H1 (cell line): ENCODE measurements around the gene POTEF. TPM values are rescaled to one million over a fixed set of nuclear protein-coding genes. Genes with fewer than 3 reads are reported as not detected.

Source experiments
- CTCF ChIA-PET: fragments of 300-600 bp; sonication (Branson Sonifier 250); formaldehyde crosslinking; loops from one replicate; lab custom pipeline; 2021; ENCODE audit not compliant: partially characterized antibody; lab: Charles Lee
- POLR2A ChIA-PET: fragments of 300-600 bp; sonication (Branson Sonifier 250); formaldehyde crosslinking; loops from one replicate; lab custom pipeline; 2021; ENCODE audit warnings: inconsistent platforms; ENCODE audit not compliant: partially characterized antibody; lab: Charles Lee
- DNase-seq, 2 experiments: peaks; one replicate each; pipeline versions ENCODE4 v3.0.0 to v3.0.0-alpha.2; 2010 to 2022; ENCODE audit warnings: low spot score in 2 of 2, low read depth in 1 of 2, mixed read lengths in 1 of 2
- FAIRE-seq: peaks from 2 replicates; lab custom pipeline; 2011; peaks lifted over from hg19 to GRCh38; lab: Jason Lieb, UNC
- H2AFZ ChIP-seq: 2 replicates; pipeline ENCODE4 v1.8.1; 2012; ENCODE audit warnings: low read length, inconsistent platforms
- H2AK5ac ChIP-seq: 2 replicates; pipeline ENCODE4 v1.6.1; 2013; ENCODE audit warnings: low read depth, low read length
- H2BK120ac ChIP-seq: replicated peaks from 2 replicates; pipeline ENCODE3; 2013; ENCODE audit warnings: low read depth, low read length, inconsistent platforms
- H2BK12ac ChIP-seq: 2 replicates; pipeline ENCODE4 v1.6.1; 2013; ENCODE audit warnings: low read depth, low read length
- H2BK15ac ChIP-seq: 2 replicates; pipeline ENCODE4 v1.6.1; 2013; ENCODE audit warnings: low read length
- H2BK20ac ChIP-seq: 2 replicates; pipeline ENCODE4 v1.6.1; 2013; ENCODE audit warnings: low read length
- H2BK5ac ChIP-seq: 2 replicates; pipeline ENCODE4 v1.6.1; 2013; ENCODE audit warnings: low read depth, low read length
- H3K14ac ChIP-seq: 2 replicates; pipeline ENCODE4 v1.6.1; 2013; ENCODE audit warnings: inconsistent platforms; ENCODE audit not compliant: insufficient read length
- H3K18ac ChIP-seq: 2 replicates; pipeline ENCODE4 v1.6.1; 2013; ENCODE audit warnings: low read length; ENCODE audit errors: extremely low read depth
- H3K23ac ChIP-seq: 2 replicates; pipeline ENCODE4 v1.6.1; 2013; ENCODE audit warnings: inconsistent platforms; ENCODE audit not compliant: insufficient read length
- H3K23me2 ChIP-seq: 2 replicates; pipeline ENCODE4 v1.6.1; 2013; ENCODE audit warnings: low read depth, low read length
- H3K27ac ChIP-seq: 2 replicates; pipeline ENCODE4 v1.6.1; 2011; ENCODE audit warnings: low read depth, low read length, inconsistent platforms
- H3K27me3 ChIP-seq, 4 experiments: replicated peaks in 1 of 4; 1 replicate in 1 of 4; 2 replicates in 3 of 4; pipeline versions ENCODE4 v1.6.1 to v1.8.1; 2011 to 2013; ENCODE audit warnings: low read length in 3 of 4, mild to moderate bottlenecking in 3 of 4, inconsistent platforms in 2 of 4, mixed read lengths in 2 of 4, moderate library complexity in 1 of 4; ENCODE audit not compliant: control insufficient read depth in 3 of 4, insufficient read depth in 3 of 4; ENCODE audit errors: extremely low read depth in 1 of 4
- H3K36me3 ChIP-seq, 4 experiments: 2 replicates each; pipeline versions ENCODE4 v1.6.1 to v1.8.1; 2011 to 2013; ENCODE audit warnings: mild to moderate bottlenecking in 4 of 4, low read length in 3 of 4, moderate library complexity in 2 of 4, control low read depth in 1 of 4, inconsistent platforms in 1 of 4; ENCODE audit not compliant: insufficient read depth in 4 of 4, control insufficient read depth in 2 of 4
- H3K4ac ChIP-seq: replicated peaks from 2 replicates; pipeline ENCODE3; 2013; ENCODE audit warnings: low read length, low read depth, mixed read lengths, inconsistent platforms; ENCODE audit not compliant: insufficient read length
- H3K4me1 ChIP-seq, 4 experiments: replicated peaks in 1 of 4; 1 replicate in 1 of 4; 2 replicates in 3 of 4; pipeline versions ENCODE4 v1.6.1 to v1.8.1; 2011 to 2013; ENCODE audit warnings: low read length in 3 of 4, inconsistent platforms in 2 of 4, mixed read lengths in 1 of 4; ENCODE audit not compliant: insufficient read depth in 4 of 4, control insufficient read depth in 3 of 4
- H3K4me2 ChIP-seq, 2 experiments: 2 replicates each; pipeline versions ENCODE4 v1.6.1 to v1.8.1; 2011 to 2013; ENCODE audit warnings: low read depth in 2 of 2, low read length in 2 of 2, control low read depth in 1 of 2, inconsistent platforms in 1 of 2, mild to moderate bottlenecking in 1 of 2; ENCODE audit not compliant: insufficient read depth in 1 of 2
- H3K4me3 ChIP-seq, 4 experiments: fragments of 200-600, 300-600 bp in 1 of 4; sonication (generic), shearing (Covaris generic), sonication (Bioruptor Twin) in 1 of 4; 2 replicates each; pipeline versions ENCODE4 v1.5.1 to v1.8.1; 2011 to 2016; ENCODE audit warnings: low read length in 4 of 4, low read depth in 3 of 4, control low read depth in 2 of 4, inconsistent platforms in 2 of 4, mild to moderate bottlenecking in 2 of 4, mixed read lengths in 1 of 4, moderate library complexity in 1 of 4; ENCODE audit not compliant: insufficient read depth in 2 of 4; ENCODE audit errors: extremely low read depth in 1 of 4
- H3K56ac ChIP-seq: replicated peaks from 2 replicates; pipeline ENCODE3; 2013; ENCODE audit warnings: low read depth, mild to moderate bottlenecking, mixed read lengths, low read length, inconsistent platforms; ENCODE audit not compliant: insufficient read length
- H3K79me1 ChIP-seq: 2 replicates; pipeline ENCODE4 v1.6.1; 2013; ENCODE audit warnings: low read depth, low read length, control low read depth
- H3K79me2 ChIP-seq, 2 experiments: 2 replicates each; pipeline versions ENCODE4 v1.6.1 to v1.8.1; 2012 to 2013; ENCODE audit warnings: low read length in 2 of 2, mild to moderate bottlenecking in 2 of 2, inconsistent platforms in 1 of 2; ENCODE audit not compliant: insufficient read depth in 2 of 2, control insufficient read depth in 1 of 2
- H3K9ac ChIP-seq, 4 experiments: replicated peaks in 1 of 4; 1 replicate in 1 of 4; 2 replicates in 3 of 4; pipeline versions ENCODE4 v1.6.1 to v1.8.1; 2011 to 2013; ENCODE audit warnings: low read depth in 3 of 4, low read length in 3 of 4, control low read depth in 2 of 4, mild to moderate bottlenecking in 2 of 4, moderate library complexity in 2 of 4, inconsistent platforms in 1 of 4; ENCODE audit errors: extremely low read depth in 1 of 4
- H3K9me3 ChIP-seq, 2 experiments: 2 replicates each; pipeline versions ENCODE4 v1.6.1 to v1.8.1; 2012 to 2013; ENCODE audit warnings: mild to moderate bottlenecking in 2 of 2, moderate library complexity in 2 of 2, control low read depth in 1 of 2, inconsistent platforms in 1 of 2, low read depth in 1 of 2, low read length in 1 of 2, mixed read lengths in 1 of 2; ENCODE audit not compliant: insufficient read depth in 2 of 2
- H4K20me1 ChIP-seq, 2 experiments: replicated peaks in 1 of 2; 2 replicates each; pipeline versions ENCODE3 to v1.8.1; 2011 to 2013; ENCODE audit warnings: inconsistent platforms in 2 of 2, low read length in 2 of 2, mild to moderate bottlenecking in 1 of 2; ENCODE audit not compliant: insufficient read depth in 2 of 2, control insufficient read depth in 1 of 2
- H4K5ac ChIP-seq: 2 replicates; pipeline ENCODE4 v1.6.1; 2013; ENCODE audit warnings: low read length, low read depth, mixed read lengths, inconsistent platforms; ENCODE audit not compliant: insufficient read length
- H4K8ac ChIP-seq: 2 replicates; pipeline ENCODE4 v1.8.0; 2013; ENCODE audit warnings: mild to moderate bottlenecking, moderate library complexity, low read length, inconsistent platforms; ENCODE audit not compliant: insufficient read depth; ENCODE audit errors: extremely low read depth
- H4K91ac ChIP-seq: replicated peaks from 2 replicates; pipeline ENCODE3; 2013; ENCODE audit warnings: low read length, mixed read lengths, inconsistent platforms; ENCODE audit not compliant: insufficient read length
- JUND ChIP-seq: IDR thresholded peaks from 2 replicates; pipeline ENCODE4 v1.6.1; 2011; ENCODE audit warnings: mild to moderate bottlenecking, improper control_type of control experiment, low read length
- TAF7 ChIP-seq: optimal IDR thresholded peaks from 2 replicates; pipeline ENCODE3; 2011; ENCODE audit warnings: low read depth, mild to moderate bottlenecking, inconsistent platforms, low read length, moderate library complexity, borderline replicate concordance
- TCF12 ChIP-seq: IDR thresholded peaks from 2 replicates; pipeline ENCODE4 v1.6.1; 2011; ENCODE audit warnings: low read depth, mild to moderate bottlenecking, low read length
- ZNF274 ChIP-seq: IDR thresholded peaks from 2 replicates; pipeline ENCODE4 v1.7.0; 2012; ENCODE audit warnings: low read length, borderline replicate concordance; ENCODE audit errors: extremely low read depth
- WGBS, 2 experiments: shearing (Covaris generic) in 1 of 2; methylation state at CpG; one replicate each; pipeline versions ENCODE4 v1.1.6 to v1.1.7; 2013 to 2015; ENCODE audit warnings: low lambda C conversion rate in 2 of 2, mixed read lengths in 2 of 2, inconsistent platforms in 1 of 2, low coverage in 1 of 2, missing lambda C conversion rate in 1 of 2; ENCODE audit not compliant: insufficient replicate concordance in 2 of 2, insufficient coverage in 1 of 2, insufficient read length in 1 of 2; ENCODE audit errors: extremely low coverage in 1 of 2, missing lambda C conversion rate in 1 of 2; 5-methylcytosine and 5-hydroxymethylcytosine counted together
- polyA plus RNA-seq, 7 experiments: library from polyadenylated mRNA; depleted of rRNA in 3 of 7; stranded (reverse) in 5 of 7; unstranded in 2 of 7; fragments of >200 nt in 5 of 7; fragments of 200-250 nt in 2 of 7; gene quantifications; 1 replicate in 5 of 7; 2 replicates in 1 of 7; 4 replicates in 1 of 7; pipeline versions ENCODE4 v1.2.1 to v1.2.3, GENCODE V29; 2011 to 2013; ENCODE audit warnings: missing spikeins in 2 of 7, mixed read lengths in 2 of 7
- total RNA-seq: library from RNA; stranded (reverse); fragmentation: NEBNext Ultra II Directional; extraction: Animal tissue kit (Norgen Biotek cat#: 25700); gene quantifications from 2 replicates; pipeline ENCODE4 v1.2.1, GENCODE V29; 2021

POTEF gene
- total and polyA plus RNA-seq, 2 of the 8 experiments (the other 6 are each of a cell fraction or from before 2014, with no cell fraction given): 0.24 to 0.36 TPM

DNA sequence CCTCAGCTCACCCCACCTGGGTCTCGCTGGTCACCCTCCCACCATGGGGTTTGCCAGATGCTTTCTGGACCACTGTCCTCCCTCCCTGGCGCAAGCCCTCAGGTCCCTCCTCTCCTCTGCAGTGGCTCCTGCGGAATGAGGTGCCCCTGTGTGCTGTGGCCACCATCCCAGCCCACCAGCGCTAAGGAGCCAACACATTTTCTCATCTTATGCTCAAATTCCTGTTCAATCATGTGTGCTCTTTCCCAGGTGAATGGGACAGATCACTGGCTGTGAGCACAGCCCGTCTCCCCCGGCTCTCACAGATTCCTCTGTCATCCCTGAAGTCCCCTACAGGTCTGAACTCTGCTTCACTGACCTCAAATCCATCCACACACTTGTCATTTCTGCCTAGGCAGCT lies 31.1 kb upstream of the POTEF start:
- H2AFZ ChIP-seq: no peak overlapping the region
- H4K91ac ChIP-seq: no peak overlapping the region
- H2BK15ac ChIP-seq: no peak overlapping the region
- no peak overlapping the region for H3K9ac ChIP-seq
- POLR2A ChIA-PET: no interaction called here
- no peak overlapping the region for H2AK5ac ChIP-seq
- TF ChIP-seq TCF12 (no peak), ZNF274 (no peak), JUND (no peak), TAF7 (no peak)
- TF ChIP-seq, all 59 proteins: peak for 0
- DNase-seq: no peak
- no peak overlapping the region for H4K5ac ChIP-seq
- H3K9me3 ChIP-seq: no peaks in the 10 kb centered on the region
- CTCF ChIA-PET: interaction anchor here (0.6 to 1.7 kb wide), 2 partner anchors 11 to 173 kb away, joined by 4 read pairs; no protein-coding TSS in a partner anchor
- no peak overlapping the region for H3K18ac ChIP-seq
- no peak overlapping the region for H3K56ac ChIP-seq
- H2BK20ac ChIP-seq: no peak overlapping the region
- H3K23ac ChIP-seq: no peak overlapping the region
- no peak overlapping the region for H2BK12ac ChIP-seq
- no peak overlapping the region for H2BK5ac ChIP-seq
- H3K4ac ChIP-seq: no peak overlapping the region
- no peaks in the 10 kb centered on the region for H4K20me1 ChIP-seq
- H2BK120ac ChIP-seq: no peak overlapping the region
- H3K4me3 ChIP-seq: no peak overlapping the region
- H3K79me2 ChIP-seq: no peaks in the 10 kb centered on the region
- FAIRE-seq: no peak
- H4K8ac ChIP-seq: no peak overlapping the region
- H3K27me3 ChIP-seq: no peaks in the 10 kb centered on the region
- H3K14ac ChIP-seq: no peak overlapping the region
- peaks cover 3 to 23% (median 11%) of the 10 kb centered on the region in 4 experiments for H3K36me3 ChIP-seq
- WGBS, 2 experiments: 83% methylated on average over 6 of the region's 6 CpGs; no CpG with 5 or more reads in 1 of the 2 experiments
- no peak overlapping the region for H3K27ac ChIP-seq
- H3K79me1 ChIP-seq: no peaks in the 10 kb centered on the region
- H3K23me2 ChIP-seq: no peaks in the 10 kb centered on the region
- no peak overlapping the region for H3K4me2 ChIP-seq
- H3K4me1 ChIP-seq: no peaks in the 10 kb centered on the region
